Activated naive CD4-positive, alpha-beta T cell treated with anti-CD3 and anti-CD28 coated beads, Interleukin-2, amount 50 U/mL, for 24 hours (primary cell): ENCODE results near the gene RAB6D.
"Not testable (repeated sequence)": the region's sequence is repeated elsewhere in the genome, so short reads cannot be mapped to it uniquely, and the experiment has no call there.

ENCODE experiments used
- H3K27ac Mint-ChIP-seq: one replicate; pipeline ENCODE4 v1.8.0; 2021; ENCODE audit warnings: mild to moderate bottlenecking, mixed read lengths
- H3K27me3 Mint-ChIP-seq: one replicate; pipeline ENCODE4 v1.8.0; 2021; ENCODE audit warnings: mixed read lengths
- H3K36me3 Mint-ChIP-seq: one replicate; pipeline ENCODE4 v1.8.0; 2021; ENCODE audit warnings: mixed read lengths
- H3K4me1 Mint-ChIP-seq: one replicate; pipeline ENCODE4 v1.8.0; 2021; ENCODE audit warnings: mixed read lengths
- H3K4me3 Mint-ChIP-seq: one replicate; pipeline ENCODE4 v1.8.0; 2021; ENCODE audit warnings: mild to moderate bottlenecking, mixed read lengths
- H3K9me3 Mint-ChIP-seq: one replicate; pipeline ENCODE4 v1.8.0; 2021; ENCODE audit warnings: mixed read lengths

Gene RAB6D

GRCh38 chr2:131363703-131364186, at the start of gene RAB6D:
RAB6D (minus strand) TSS chr2:131364168; CDS start chr2:131363720, 448 bp downstream.
- H3K27me3 Mint-ChIP-seq = peaks cover 36% of the 10 kb centered on the region
- H3K4me3 Mint-ChIP-seq = peak within 1 kb of the TSS; percentile 67

DNA sequence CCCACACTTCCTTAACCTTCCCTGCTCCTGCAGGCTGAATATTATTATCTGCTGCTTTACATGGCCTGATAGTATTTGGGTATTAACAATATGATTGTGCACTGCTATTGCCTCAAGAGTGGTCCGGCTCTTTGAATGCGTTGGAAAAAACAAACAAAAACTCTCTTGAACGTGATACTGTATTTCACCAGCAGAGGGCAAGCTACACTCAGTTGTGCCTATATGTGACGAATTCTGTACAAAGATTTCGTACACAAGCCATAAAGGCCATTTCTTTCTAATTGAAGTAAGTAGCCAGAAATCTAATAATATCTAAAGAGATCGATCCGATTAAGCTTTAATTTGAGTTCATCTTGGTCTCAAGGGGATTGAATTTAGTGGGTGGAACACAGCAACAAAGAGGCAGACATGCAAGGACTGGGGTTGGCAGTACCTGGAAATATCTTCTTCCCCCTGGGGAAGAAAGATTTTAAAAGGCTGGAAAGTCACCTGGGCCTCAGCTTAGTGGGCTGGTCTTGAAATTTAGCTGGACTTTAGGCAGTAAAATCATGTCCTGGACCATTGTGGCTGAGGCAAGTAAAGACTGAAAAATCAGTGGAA, 49.3 kb upstream of the RAB6D start:
- Mint-ChIP-seq H3K4me3 (no peak overlapping the region), H3K4me1 (no peaks in the 10 kb centered on the region), H3K27me3 (peaks cover 16% of the 10 kb centered on the region), H3K9me3 (no peaks in the 10 kb centered on the region), H3K27ac (no peak overlapping the region), H3K36me3 (no peaks in the 10 kb centered on the region)

More at GRCh38 chr2:131363703-131364186, at the start of gene RAB6D:
- H3K9me3 Mint-ChIP-seq, H3K4me1 Mint-ChIP-seq, H3K36me3 Mint-ChIP-seq, H3K27ac Mint-ChIP-seq: not testable (repeated sequence)

DNA sequence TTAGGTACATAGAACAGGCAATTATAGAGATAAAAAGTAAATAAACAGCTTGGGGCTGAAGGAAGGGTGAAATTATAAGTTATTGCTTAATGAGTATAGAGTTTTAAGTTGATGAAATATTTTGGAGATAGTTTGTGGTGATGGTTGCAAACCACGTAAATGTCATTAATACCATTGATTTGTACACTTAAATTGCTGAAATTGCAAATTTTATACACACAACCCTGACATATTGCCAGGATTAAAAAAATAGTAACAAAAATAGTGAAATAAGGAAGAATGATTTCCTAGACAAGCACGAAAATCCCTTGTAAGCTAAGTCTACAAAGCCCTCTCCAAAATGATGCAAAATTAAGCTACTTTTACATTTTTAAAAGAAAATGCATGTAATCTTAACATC, 46.2 kb upstream of the RAB6D start:
- Mint-ChIP-seq H3K9me3 (no peaks in the 10 kb centered on the region), H3K36me3 (no peaks in the 10 kb centered on the region), H3K4me3 (no peak overlapping the region), H3K27me3 (peaks cover 14% of the 10 kb centered on the region), H3K4me1 (no peaks in the 10 kb centered on the region), H3K27ac (no peak overlapping the region)

DNA sequence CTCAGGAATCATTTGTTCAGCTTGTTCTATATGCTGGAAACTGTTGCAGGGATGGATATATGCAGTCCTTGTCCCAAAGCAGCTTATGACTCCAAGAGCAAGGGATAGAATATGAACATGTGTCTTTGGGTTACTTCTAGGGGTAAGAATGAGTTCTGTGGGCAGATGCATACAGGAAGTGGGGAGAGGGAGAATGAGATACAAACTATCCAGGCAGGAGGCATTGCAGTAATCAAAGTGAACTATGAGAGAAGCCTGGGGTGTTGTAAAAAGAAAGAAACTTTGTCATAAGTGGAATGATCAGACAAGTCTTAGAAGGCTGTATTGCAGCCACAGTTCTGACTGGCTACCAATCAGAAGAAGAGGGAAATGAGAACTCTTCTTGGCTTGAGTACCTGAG, 44.8 kb upstream of the RAB6D start:
- no peaks in the 10 kb centered on the region for H3K9me3 Mint-ChIP-seq
- no peak overlapping the region for H3K4me3 Mint-ChIP-seq
- H3K36me3 Mint-ChIP-seq = no peaks in the 10 kb centered on the region
- peaks cover 15% of the 10 kb centered on the region for H3K27me3 Mint-ChIP-seq
- H3K27ac Mint-ChIP-seq = no peak overlapping the region
- no peaks in the 10 kb centered on the region for H3K4me1 Mint-ChIP-seq

DNA sequence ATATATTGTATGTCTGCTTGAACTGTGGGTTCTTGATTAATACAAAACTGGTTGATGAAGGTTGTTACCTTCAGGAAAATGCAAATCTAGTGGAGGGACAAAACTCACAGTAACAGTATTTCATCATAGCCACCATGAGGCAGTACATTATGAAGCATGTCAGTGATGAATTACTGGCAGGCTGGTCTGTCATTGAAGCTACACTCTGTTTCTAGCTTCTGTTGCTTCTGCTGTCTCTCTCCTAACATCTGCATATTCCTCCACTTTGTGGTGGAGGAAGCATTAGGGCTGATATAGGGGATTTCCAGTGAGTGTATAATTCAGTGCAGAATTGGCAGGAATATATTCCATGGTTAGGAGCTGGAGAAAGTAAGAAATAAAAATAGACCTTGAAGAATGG, 44.2 kb upstream of the RAB6D start:
- no peak overlapping the region for H3K27ac Mint-ChIP-seq
- peaks cover 14% of the 10 kb centered on the region for H3K27me3 Mint-ChIP-seq
- no peak overlapping the region for H3K4me3 Mint-ChIP-seq
- no peaks in the 10 kb centered on the region for H3K4me1 Mint-ChIP-seq
- H3K36me3 Mint-ChIP-seq = no peaks in the 10 kb centered on the region
- no peaks in the 10 kb centered on the region for H3K9me3 Mint-ChIP-seq

- H3K36me3 Mint-ChIP-seq = no peaks in the 10 kb centered on the region
- no peaks in the 10 kb centered on the region for H3K4me1 Mint-ChIP-seq
- no peak overlapping the region for H3K27ac Mint-ChIP-seq
- H3K9me3 Mint-ChIP-seq = no peaks in the 10 kb centered on the region
- peaks cover 8% of the 10 kb centered on the region for H3K27me3 Mint-ChIP-seq
- no peak overlapping the region for H3K4me3 Mint-ChIP-seq
Observed at GRCh38 chr2:131404753-131405152, 40.8 kb upstream of the RAB6D start.

- H3K27ac Mint-ChIP-seq = no peak overlapping the region
- H3K9me3 Mint-ChIP-seq = no peaks in the 10 kb centered on the region
- H3K4me3 Mint-ChIP-seq = no peak overlapping the region
- no peaks in the 10 kb centered on the region for H3K36me3 Mint-ChIP-seq
- H3K4me1 Mint-ChIP-seq = no peaks in the 10 kb centered on the region
- peaks cover 3% of the 10 kb centered on the region for H3K27me3 Mint-ChIP-seq
Observed at GRCh38 chr2:131402320-131403039, 38.5 kb upstream of the RAB6D start.

DNA sequence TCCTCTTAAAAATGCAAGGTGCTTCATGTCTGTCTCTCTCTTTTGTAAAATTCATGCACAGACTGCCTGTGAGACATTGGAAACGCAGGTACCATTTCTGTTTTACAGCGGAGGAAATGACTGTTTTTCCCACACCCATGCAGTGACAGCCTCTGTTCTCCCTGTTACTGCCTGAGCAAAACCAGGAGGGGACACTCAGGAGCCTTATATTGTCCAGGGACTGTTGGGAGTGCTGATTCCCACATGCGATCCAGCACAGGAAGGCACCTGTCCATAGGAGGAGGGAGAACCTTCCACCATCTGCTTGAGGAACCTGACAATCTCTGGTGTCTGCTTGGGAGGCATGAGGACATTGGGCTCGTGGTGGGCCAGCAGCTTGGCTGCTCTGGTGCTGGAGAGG, 36.9 kb upstream of the RAB6D start:
- Mint-ChIP-seq H3K4me3 (no peak overlapping the region), H3K4me1 (no peaks in the 10 kb centered on the region), H3K9me3 (no peaks in the 10 kb centered on the region), H3K27ac (no peak overlapping the region), H3K27me3 (peaks cover 3% of the 10 kb centered on the region), H3K36me3 (no peaks in the 10 kb centered on the region)

DNA sequence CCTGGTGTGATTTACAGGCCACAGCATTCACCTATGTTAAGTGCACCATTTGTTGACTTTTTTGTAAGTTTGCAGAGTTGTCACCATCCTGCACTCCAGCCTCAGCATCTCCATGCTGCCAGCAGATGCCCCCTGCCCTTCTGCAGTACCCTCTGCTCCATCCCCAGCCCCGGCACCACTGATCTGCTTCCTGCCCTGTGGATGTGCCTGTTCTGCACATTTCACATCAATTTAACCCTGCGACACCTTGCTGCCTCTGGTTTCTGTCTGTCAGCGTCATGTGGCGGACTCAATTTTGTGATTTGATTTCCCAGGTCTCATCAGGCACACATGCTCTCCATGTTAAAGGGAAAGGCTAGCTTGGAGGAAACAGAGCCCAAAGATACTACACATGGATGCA, 36.5 kb upstream of the RAB6D start:
- not testable (repeated sequence) for H3K9me3 Mint-ChIP-seq, H3K4me3 Mint-ChIP-seq, H3K27ac Mint-ChIP-seq, H3K36me3 Mint-ChIP-seq, H3K4me1 Mint-ChIP-seq, H3K27me3 Mint-ChIP-seq

DNA sequence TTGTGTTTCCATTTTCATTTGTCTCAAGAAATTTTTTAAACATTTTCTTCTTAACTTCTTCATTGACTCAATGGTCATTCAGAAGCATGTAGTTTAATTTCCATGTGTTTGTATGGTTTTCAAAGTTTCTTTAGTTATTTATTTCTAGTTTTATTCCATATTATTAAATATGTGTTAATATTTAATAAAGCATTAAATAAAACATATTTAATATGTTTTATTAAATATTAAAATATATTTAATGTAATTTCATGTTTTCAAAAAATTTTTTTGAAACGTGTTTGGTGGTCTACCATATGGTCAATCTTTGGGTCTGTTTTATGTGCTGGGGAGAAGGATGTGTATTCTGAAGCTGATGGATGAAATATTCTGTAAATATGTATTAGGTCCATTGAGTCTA, 32.2 kb upstream of the RAB6D start:
- not testable (repeated sequence) for H3K27me3 Mint-ChIP-seq, H3K4me1 Mint-ChIP-seq, H3K9me3 Mint-ChIP-seq, H3K36me3 Mint-ChIP-seq, H3K27ac Mint-ChIP-seq
- H3K4me3 Mint-ChIP-seq = peak overlapping the region; percentile 30

DNA sequence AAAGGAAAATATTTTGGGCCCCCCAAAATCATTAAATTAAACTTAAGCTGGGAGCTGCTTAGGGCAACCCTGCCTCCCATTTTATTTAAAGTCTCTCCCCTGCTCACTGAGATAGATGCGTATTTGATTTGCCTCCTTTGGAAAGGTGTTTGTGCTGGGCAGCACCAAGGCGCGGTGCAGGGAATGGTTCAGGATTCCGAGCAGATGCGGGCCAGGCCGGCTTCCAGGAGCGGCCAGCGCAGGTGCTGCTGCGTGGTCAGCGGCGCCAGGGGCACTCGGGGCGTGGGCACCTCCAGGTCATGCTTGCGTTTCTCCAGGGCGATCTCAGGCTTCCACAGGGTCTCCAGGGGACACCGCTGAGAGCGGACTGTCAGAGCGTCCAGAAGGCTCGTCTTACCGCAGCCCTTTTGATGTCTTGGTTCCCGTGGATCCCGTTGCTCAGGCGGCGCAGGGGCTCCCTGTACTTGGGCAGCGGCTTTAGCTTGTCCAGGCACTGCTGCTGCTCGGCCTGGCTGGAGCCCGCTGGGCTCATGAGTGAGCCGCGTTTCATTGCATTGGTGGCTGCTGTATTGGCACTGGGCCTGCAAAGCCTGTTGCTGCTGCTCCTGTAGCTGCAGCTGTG, 31.2 kb upstream of the RAB6D start:
- H3K4me1 Mint-ChIP-seq, H3K27ac Mint-ChIP-seq, H3K27me3 Mint-ChIP-seq, H3K4me3 Mint-ChIP-seq, H3K9me3 Mint-ChIP-seq, H3K36me3 Mint-ChIP-seq: not testable (repeated sequence)

GRCh38 chr2:131394147-131394931, 30.4 kb upstream of the RAB6D start:
- Mint-ChIP-seq H3K4me1 (no peaks in the 10 kb centered on the region), H3K9me3 (no peaks in the 10 kb centered on the region), H3K4me3 (no peak overlapping the region), H3K36me3 (no peaks in the 10 kb centered on the region), H3K27me3 (peaks cover 2% of the 10 kb centered on the region), H3K27ac (no peak overlapping the region)

- not testable (repeated sequence) for H3K4me3 Mint-ChIP-seq, H3K36me3 Mint-ChIP-seq, H3K27ac Mint-ChIP-seq, H3K9me3 Mint-ChIP-seq, H3K4me1 Mint-ChIP-seq, H3K27me3 Mint-ChIP-seq
Observed at GRCh38 chr2:131391953-131392352, 28.0 kb upstream of the RAB6D start.

- H3K27ac Mint-ChIP-seq, H3K9me3 Mint-ChIP-seq, H3K4me1 Mint-ChIP-seq, H3K27me3 Mint-ChIP-seq, H3K4me3 Mint-ChIP-seq, H3K36me3 Mint-ChIP-seq: not testable (repeated sequence)
Observed at GRCh38 chr2:131391471-131391870, 27.5 kb upstream of the RAB6D start.

DNA sequence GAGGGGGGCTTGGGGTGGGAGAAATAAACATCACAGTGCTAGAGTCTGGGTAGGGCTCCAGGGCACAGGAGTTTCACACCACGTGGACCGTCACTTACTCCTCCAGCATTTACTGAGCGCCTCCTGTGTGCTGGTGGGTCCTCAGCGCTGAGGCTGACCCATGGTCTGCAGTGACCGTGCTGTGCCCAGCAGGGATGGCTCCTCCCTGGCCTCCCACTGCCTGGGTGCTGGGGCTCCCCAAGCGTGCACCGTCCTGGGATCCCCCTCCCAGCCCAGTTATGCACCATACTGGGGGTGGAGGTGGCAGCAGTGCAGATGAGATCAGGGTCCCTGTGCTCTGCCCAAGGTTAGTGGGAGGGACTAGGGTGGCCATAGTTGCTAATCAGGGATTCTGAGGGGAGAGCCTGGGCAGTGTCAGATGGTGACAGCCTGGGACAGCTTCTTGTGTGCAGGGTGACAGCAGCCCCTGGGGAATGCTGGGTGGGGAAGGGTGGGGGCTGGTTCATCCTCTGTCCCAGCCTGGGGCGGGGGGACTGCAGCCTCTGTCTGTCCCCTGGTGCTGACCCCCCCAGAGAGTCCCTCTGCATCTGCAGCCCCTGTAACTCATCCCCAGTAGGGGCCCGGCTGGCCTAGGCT, 26.6 kb upstream of the RAB6D start:
- H3K9me3 Mint-ChIP-seq, H3K27ac Mint-ChIP-seq, H3K36me3 Mint-ChIP-seq, H3K4me3 Mint-ChIP-seq, H3K27me3 Mint-ChIP-seq, H3K4me1 Mint-ChIP-seq: not testable (repeated sequence)
